ENCODE measurements around the gene APBB1IP. TPM values are rescaled to one million over a fixed set of nuclear protein-coding genes. Genes with fewer than 3 reads are reported as not detected.
"Not testable (repeated sequence)": the region's sequence is repeated elsewhere in the genome, so short reads cannot be mapped to it uniquely, and the experiment has no call there.

APBB1IP gene
- polyA plus RNA-seq, 2 of the 4 experiments (the other 2 are of a cell fraction), result 0.96 to 9.2 TPM

- Histone ChIP-seq H3K27ac (no peak overlapping the region), H3K4me1 (no peaks in the 10 kb centered on the region), H3K4me2 (no peak overlapping the region), H3K9me3 (no peaks in the 10 kb centered on the region), H3K4me3 (no peak overlapping the region)
- CTCF ChIA-PET, result no interaction called here
- ATAC-seq, result no peak
- no peak for DNase-seq (ENCODE audit: low read depth in 1 of 2, low spot score in 1 of 2)
- POLR2A ChIA-PET, result no interaction called here
- no peak for TF ChIP-seq JUN (IDR thresholded peaks at IDR 0.05)
- WGBS (ENCODE audit: missing lambda C conversion rate), result 53% methylated on average over 7 of the region's 11 CpGs
- no peak for FAIRE-seq
These were observed 148.1 kb downstream of the APBB1IP start for GRCh38 chr10:26586211-26586610.

GRCh38 chr10:26588611-26589010 lies 150.5 kb downstream of the APBB1IP start:
- POLR2A ChIA-PET, result no interaction called here
- no peak for TF ChIP-seq FOSL2 (IDR thresholded peaks at IDR 0.05)
- TF ChIP-seq FOSL2 (CRISPR knock-in tag; IDR thresholded peaks at IDR 0.05), result no peak
- no peak for TF ChIP-seq ESRRA (IDR thresholded peaks at IDR 0.05; ENCODE audit: borderline replicate concordance, low read length)
- TF ChIP-seq GATA3 (IDR thresholded peaks at IDR 0.05; ENCODE audit: borderline replicate concordance), result no peak
- no peak for TF ChIP-seq MAZ (IDR thresholded peaks at IDR 0.05; ENCODE audit: borderline replicate concordance, low read depth, low read length)
- TF ChIP-seq CBX2 (IDR thresholded peaks at IDR 0.05; ENCODE audit: borderline replicate concordance, low read depth), result no peak
- no peak for TF ChIP-seq RFX5 (IDR thresholded peaks at IDR 0.05)
- TF ChIP-seq EP300 (IDR thresholded peaks at IDR 0.05), result no peak
- no peak for TF ChIP-seq ZSCAN20 (CRISPR knock-in tag; IDR thresholded peaks at IDR 0.05)
- no peak for TF ChIP-seq FOXS1 (CRISPR knock-in tag; IDR thresholded peaks at IDR 0.05)
- TF ChIP-seq MAX (IDR thresholded peaks at IDR 0.05), result no peak
- TF ChIP-seq EHMT2 (IDR thresholded peaks at IDR 0.05; ENCODE audit: low read depth), result no peak
- TF ChIP-seq TP53 (CRISPR knock-in tag; IDR thresholded peaks at IDR 0.05), result no peak
- TF ChIP-seq NR3C1 (IDR thresholded peaks at IDR 0.05), result no peak
- no peak for TF ChIP-seq RNF2 (IDR thresholded peaks at IDR 0.05; ENCODE audit: borderline replicate concordance, low read depth)
- TF ChIP-seq MYC (IDR thresholded peaks at IDR 0.05; ENCODE audit: borderline replicate concordance, low read length), result no peak
- TF ChIP-seq HOXB5 (CRISPR knock-in tag; IDR thresholded peaks at IDR 0.05), result no peak
- TF ChIP-seq HMGXB4 (CRISPR knock-in tag; IDR thresholded peaks at IDR 0.05; ENCODE audit: borderline replicate concordance), result no peak
- no peak for TF ChIP-seq SREBF2 (IDR thresholded peaks at IDR 0.05)
- H3K4me3 ChIP-seq, result no peak overlapping the region
- no peak overlapping the region for H3K27ac ChIP-seq
- WGBS (ENCODE audit: missing lambda C conversion rate), result 59% methylated on average over 3 of the region's 12 CpGs
- no peaks in the 10 kb centered on the region for H3K9me3 ChIP-seq
- ATAC-seq (no peak; a peak in 1 of 6 replicates), FAIRE-seq (no peak), DNase-seq (ENCODE audit: low read depth in 1 of 2, low spot score in 1 of 2) (no peak)
- H3K4me1 ChIP-seq, result no peaks in the 10 kb centered on the region
- CTCF ChIA-PET, result interaction anchor here (1.3 kb wide), 1 partner anchor 713 kb away, joined by 4 read pairs; no protein-coding TSS in a partner anchor
- H3K4me2 ChIP-seq, result no peak overlapping the region

GRCh38 chr10:26589813-26590212 lies 151.7 kb downstream of the APBB1IP start:
- H3K4me3 ChIP-seq; H3K4me2 ChIP-seq; H3K4me1 ChIP-seq; POLR2A ChIA-PET; DNase-seq (ENCODE audit: low read depth in 1 of 2, low spot score in 1 of 2); ATAC-seq; CTCF ChIA-PET; H3K9me3 ChIP-seq; FAIRE-seq; H3K27ac ChIP-seq: not testable (repeated sequence)
- 54% methylated on average over 5 of the region's 5 CpGs for WGBS (ENCODE audit: missing lambda C conversion rate)

- Histone ChIP-seq H3K27ac (0 out of 6 replicates have a peak overlapping the region, but pooled peaks of 1 of the 2 experiments have one; percentile 33), H3K4me3 (no peak overlapping the region), H3K4me2 (peak overlapping the region; percentile 12; the same call in 1 of the 3 replicates), H3K4me1 (no peaks in the 10 kb centered on the region), H3K9me3 (no peaks in the 10 kb centered on the region)
- TF ChIP-seq ZFP36 (IDR thresholded peaks at IDR 0.05; ENCODE audit: borderline replicate concordance, partially characterized antibody), result no peak
- no peak for TF ChIP-seq HOXA7 (CRISPR knock-in tag; IDR thresholded peaks at IDR 0.05)
- TF ChIP-seq ELK1 (IDR thresholded peaks at IDR 0.05; ENCODE audit: low read depth, low read length), result no peak
- no peak for TF ChIP-seq EP300 (IDR thresholded peaks at IDR 0.05)
- no peak for TF ChIP-seq PHF8 (IDR thresholded peaks at IDR 0.05; ENCODE audit: borderline replicate concordance, low read depth)
- TF ChIP-seq CEBPB (IDR thresholded peaks at IDR 0.05), result no peak
- no peak for ATAC-seq
- WGBS (ENCODE audit: missing lambda C conversion rate), result 49% methylated on average over 7 of the region's 19 CpGs
- CTCF ChIA-PET, result no interaction called here
- POLR2A ChIA-PET, result no interaction called here
- no peak for FAIRE-seq
- no peak for DNase-seq (ENCODE audit: low read depth in 1 of 2, low spot score in 1 of 2)
These were observed 155.8 kb downstream of the APBB1IP start for GRCh38 chr10:26593896-26594295.

Data from A549 (cell line).